Endodermal cell (in vitro differentiated cells): ENCODE data around the gene ARL15. TPM values are rescaled to one million over a fixed set of nuclear protein-coding genes. Genes with fewer than 3 reads are reported as not detected.

ENCODE experiments used
- DNase-seq: peaks from one replicate; pipeline ENCODE4 v3.0.0-alpha.2; 2017
- H3K27ac ChIP-seq: 2 replicates; pipeline ENCODE4 v1.5.1; 2013; ENCODE audit warnings: mild to moderate bottlenecking, low read depth, low read length, moderate library complexity
- H3K27me3 ChIP-seq: 2 replicates; pipeline ENCODE4 v1.6.1; 2013; ENCODE audit warnings: mild to moderate bottlenecking, low read length, moderate library complexity; ENCODE audit not compliant: insufficient read depth, control insufficient read depth, poor library complexity, severe bottlenecking
- H3K36me3 ChIP-seq: 2 replicates; pipeline ENCODE4 v1.7.0; 2013; ENCODE audit warnings: mild to moderate bottlenecking, low read length, moderate library complexity; ENCODE audit not compliant: control insufficient read depth, insufficient read depth
- H3K4me1 ChIP-seq: one replicate; pipeline ENCODE4 v1.7.0; 2013; ENCODE audit warnings: low read length; ENCODE audit not compliant: control insufficient read depth, insufficient read depth
- H3K4me3 ChIP-seq: 2 replicates; pipeline ENCODE4 v1.5.1; 2013; ENCODE audit warnings: mild to moderate bottlenecking, low read length, moderate library complexity
- H3K9ac ChIP-seq: 2 replicates; pipeline ENCODE4 v1.6.1; 2013; ENCODE audit warnings: mild to moderate bottlenecking, low read length, moderate library complexity; ENCODE audit not compliant: poor library complexity, severe bottlenecking; ENCODE audit errors: extremely low read depth
- H3K9me3 ChIP-seq: 2 replicates; pipeline ENCODE4 v1.6.1; 2013; ENCODE audit warnings: mild to moderate bottlenecking, low read length, moderate library complexity; ENCODE audit not compliant: control insufficient read depth
- H3K27ac Mint-ChIP-seq: 2 replicates; pipeline ENCODE4 v1.8.0; 2020; ENCODE audit warnings: mixed read lengths
- H3K27me3 Mint-ChIP-seq: 2 replicates; pipeline ENCODE4 v1.8.0; 2021; ENCODE audit warnings: mild to moderate bottlenecking, mixed read lengths; ENCODE audit not compliant: insufficient read depth
- H3K36me3 Mint-ChIP-seq: 2 replicates; pipeline ENCODE4 v1.8.0; 2020; ENCODE audit warnings: low read depth, mixed read lengths
- H3K4me1 Mint-ChIP-seq: 2 replicates; pipeline ENCODE4 v1.8.0; 2020; ENCODE audit warnings: mixed read lengths
- H3K4me3 Mint-ChIP-seq: 2 replicates; pipeline ENCODE4 v1.8.0; 2020; ENCODE audit warnings: mild to moderate bottlenecking, moderate library complexity, mixed read lengths
- H3K9me3 Mint-ChIP-seq: 2 replicates; pipeline ENCODE4 v1.8.0; 2020; ENCODE audit warnings: mild to moderate bottlenecking, mixed read lengths
- WGBS, 2 experiments: methylation state at CpG; one replicate each; pipeline versions ENCODE4 v1.1.5 to v1.1.7; 2013; ENCODE audit warnings: missing lambda C conversion rate in 2 of 2, mixed read lengths in 1 of 2; ENCODE audit not compliant: insufficient coverage in 1 of 2, insufficient read length in 1 of 2; 5-methylcytosine and 5-hydroxymethylcytosine counted together
- total RNA-seq, 2 donors: library from RNA; stranded (reverse); fragmentation: NEBNext Ultra II Directional in 1 of 2; extraction: Animal tissue kit (Norgen Biotek cat#: 25700) in 1 of 2; gene quantifications; 2 replicates in 1 of 2; 3 replicates in 1 of 2; pipeline ENCODE4 v1.2.1, GENCODE V29; 2021
- TF ChIP-seq, protein P1 (sequence below): fragments of 200-600 bp; sonication (generic); conservative IDR thresholded peaks from 2 replicates; pipeline ENCODE4 v1.5.0; 2021; ENCODE audit warnings: antibody characterized with exemption, mild to moderate bottlenecking

The ARL15 gene
- total RNA-seq, 2 donors from 2014 or later = 23.3 to 24.0 TPM

DNA sequence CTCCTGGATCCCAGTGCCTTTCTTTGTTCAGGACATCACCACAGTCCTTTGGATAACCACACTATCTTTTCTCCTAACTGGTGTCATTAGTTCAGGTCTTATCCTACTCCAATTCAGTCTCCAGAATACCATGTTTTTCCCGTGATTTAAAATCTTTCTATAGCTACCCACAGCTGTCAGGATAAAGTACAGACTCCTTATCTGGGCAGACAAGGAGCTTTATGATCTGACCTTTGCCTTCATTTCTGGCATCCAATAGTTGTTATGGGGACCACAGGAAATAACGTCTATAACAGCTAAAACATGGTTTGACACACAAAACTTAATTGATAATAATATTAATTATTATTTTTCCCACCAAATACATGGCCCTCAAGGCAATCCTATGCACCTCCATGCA, 125.6 kb downstream of the ARL15 start:
- DNase-seq = no peak
- H3K27ac ChIP-seq = no peak overlapping the region
- TF ChIP-seq, protein P1, sequence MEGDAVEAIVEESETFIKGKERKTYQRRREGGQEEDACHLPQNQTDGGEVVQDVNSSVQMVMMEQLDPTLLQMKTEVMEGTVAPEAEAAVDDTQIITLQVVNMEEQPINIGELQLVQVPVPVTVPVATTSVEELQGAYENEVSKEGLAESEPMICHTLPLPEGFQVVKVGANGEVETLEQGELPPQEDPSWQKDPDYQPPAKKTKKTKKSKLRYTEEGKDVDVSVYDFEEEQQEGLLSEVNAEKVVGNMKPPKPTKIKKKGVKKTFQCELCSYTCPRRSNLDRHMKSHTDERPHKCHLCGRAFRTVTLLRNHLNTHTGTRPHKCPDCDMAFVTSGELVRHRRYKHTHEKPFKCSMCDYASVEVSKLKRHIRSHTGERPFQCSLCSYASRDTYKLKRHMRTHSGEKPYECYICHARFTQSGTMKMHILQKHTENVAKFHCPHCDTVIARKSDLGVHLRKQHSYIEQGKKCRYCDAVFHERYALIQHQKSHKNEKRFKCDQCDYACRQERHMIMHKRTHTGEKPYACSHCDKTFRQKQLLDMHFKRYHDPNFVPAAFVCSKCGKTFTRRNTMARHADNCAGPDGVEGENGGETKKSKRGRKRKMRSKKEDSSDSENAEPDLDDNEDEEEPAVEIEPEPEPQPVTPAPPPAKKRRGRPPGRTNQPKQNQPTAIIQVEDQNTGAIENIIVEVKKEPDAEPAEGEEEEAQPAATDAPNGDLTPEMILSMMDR = no peak
- Mint-ChIP-seq H3K27ac (no peak overlapping the region), H3K36me3 (peaks cover 2% of the 10 kb centered on the region), H3K4me1 (peaks cover 45% of the 10 kb centered on the region), H3K27me3 (no peaks in the 10 kb centered on the region), H3K9me3 (peaks cover 6% of the 10 kb centered on the region), H3K4me3 (no peak overlapping the region)
- H3K27me3 ChIP-seq = no peaks in the 10 kb centered on the region
- 67 to 95% methylated on average over 1 to 2 of the region's 2 CpGs for WGBS, 2 experiments
- H3K36me3 ChIP-seq = no peaks in the 10 kb centered on the region
- peaks cover 20% of the 10 kb centered on the region for H3K4me1 ChIP-seq
- no peak overlapping the region for H3K4me3 ChIP-seq
- H3K9me3 ChIP-seq = no peaks in the 10 kb centered on the region
- H3K9ac ChIP-seq = no peak overlapping the region

DNA sequence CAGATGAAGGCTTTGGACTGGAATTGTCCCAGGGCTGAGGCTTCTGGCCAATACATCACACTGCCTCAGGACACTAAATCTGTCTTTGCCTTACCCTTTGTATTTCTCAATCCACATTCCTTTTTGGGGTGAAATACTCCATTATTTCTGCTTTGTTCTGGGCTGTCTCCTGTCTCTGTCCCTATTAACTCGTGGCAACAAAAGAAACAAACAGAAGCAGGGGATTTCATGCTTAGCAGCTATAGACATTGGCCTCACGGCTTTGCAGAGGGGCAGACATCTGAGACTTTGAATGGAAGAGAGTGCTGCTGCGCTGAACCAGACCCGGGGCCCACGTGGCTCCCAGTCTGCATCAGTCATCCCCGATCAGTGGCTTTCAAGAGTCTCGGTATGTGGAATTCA, 129.7 kb downstream of the ARL15 start:
- peaks cover 15% of the 10 kb centered on the region for H3K4me1 ChIP-seq
- no peaks in the 10 kb centered on the region for H3K9me3 ChIP-seq
- no peak overlapping the region for H3K4me3 ChIP-seq
- TF ChIP-seq, protein P1 = no peak
- peak overlapping the region; percentile 95 for H3K27ac ChIP-seq
- H3K27me3 Mint-ChIP-seq = no peaks in the 10 kb centered on the region
- peaks cover 2% of the 10 kb centered on the region for H3K36me3 Mint-ChIP-seq
- H3K27me3 ChIP-seq = no peaks in the 10 kb centered on the region
- no peaks in the 10 kb centered on the region for H3K36me3 ChIP-seq
- H3K9ac ChIP-seq = no peak overlapping the region
- peaks cover 6% of the 10 kb centered on the region for H3K9me3 Mint-ChIP-seq
- 40 to 61% methylated on average over 1 to 7 of the region's 7 CpGs for WGBS, 2 experiments
- peaks cover 39% of the 10 kb centered on the region for H3K4me1 Mint-ChIP-seq
- H3K27ac Mint-ChIP-seq = peak overlapping the region; percentile 87
- H3K4me3 Mint-ChIP-seq = no peak overlapping the region
- peak; percentile 44 for DNase-seq

GRCh38 chr5:54178991-54179390, 131.4 kb downstream of the ARL15 start:
- H3K27me3 ChIP-seq = no peaks in the 10 kb centered on the region
- H3K36me3 ChIP-seq = no peaks in the 10 kb centered on the region
- H3K4me1 ChIP-seq = peaks cover 10% of the 10 kb centered on the region
- H3K9me3 ChIP-seq = no peaks in the 10 kb centered on the region
- Mint-ChIP-seq H3K4me3 (no peak overlapping the region), H3K4me1 (peaks cover 35% of the 10 kb centered on the region), H3K9me3 (peaks cover 5% of the 10 kb centered on the region), H3K36me3 (no peaks in the 10 kb centered on the region), H3K27me3 (no peaks in the 10 kb centered on the region), H3K27ac (peak overlapping the region; percentile 13)
- H3K9ac ChIP-seq = no peak overlapping the region
- H3K4me3 ChIP-seq = no peak overlapping the region
- TF ChIP-seq, protein P1 = no peak
- no peak for DNase-seq
- peak overlapping the region; percentile 62 for H3K27ac ChIP-seq
- 83 to 88% methylated on average over 4 of the region's 4 CpGs for WGBS, 2 experiments
